Stomach (tissue), 9 donors: ENCODE measurements around the gene RSPO3. TPM values are rescaled to one million over a fixed set of nuclear protein-coding genes. Genes with fewer than 3 reads are reported as not detected.

Source experiments
- DNase-seq, 2 donors: peaks; one replicate each; pipeline versions ENCODE4 v3.0.0 to v3.0.0-alpha.2; 2013 to 2019
- H3K27ac ChIP-seq, 5 donors: fragments of 200-600 bp in 4 of 5; sonication (generic) in 4 of 5; one replicate each; pipeline ENCODE4 v1.5.1; 2013 to 2019; ENCODE audit warnings: mild to moderate bottlenecking in 1 of 5, moderate library complexity in 1 of 5
- H3K27me3 ChIP-seq, 3 donors: fragments of 200-600 bp; sonication (generic); one replicate each; pipeline ENCODE4 v1.5.1; 2017 to 2019; ENCODE audit warnings: mixed run types in 1 of 3
- H3K36me3 ChIP-seq, 4 donors: fragments of 200-600 bp; sonication (generic); 1 replicate in 3 of 4; 2 replicates in 1 of 4; pipeline ENCODE4 v1.5.1; 2016 to 2019
- H3K4me1 ChIP-seq, 4 donors: fragments of 200-600 bp; sonication (generic); one replicate each; pipeline ENCODE4 v1.5.1; 2016 to 2019
- H3K4me3 ChIP-seq, 4 donors: fragments of 200-600 bp; sonication (generic) in 3 of 4; one replicate each; pipeline ENCODE4 v1.5.1; 2016 to 2019; ENCODE audit warnings: mild to moderate bottlenecking in 1 of 4
- H3K9me3 ChIP-seq, 4 donors: fragments of 200-600 bp; sonication (generic); one replicate each; pipeline ENCODE4 v1.5.1; 2016 to 2019
- EP300 ChIP-seq: sonication (generic); formaldehyde crosslinking; IDR thresholded peaks from one replicate; pipeline ENCODE4 v1.6.1; 2017; ENCODE audit warnings: antibody characterized with exemption
- POLR2A ChIP-seq, 4 donors: fragments of 450-650 bp; IDR thresholded peaks; one replicate each; pipeline ENCODE4 v1.6.1; 2016; ENCODE audit warnings: antibody characterized with exemption in 4 of 4, control low read depth in 2 of 4, mild to moderate bottlenecking in 1 of 4, moderate library complexity in 1 of 4
- POLR2AphosphoS5 ChIP-seq, 3 donors: sonication (generic); formaldehyde crosslinking; IDR thresholded peaks; one replicate each; pipeline ENCODE4 v1.6.1; 2016; ENCODE audit warnings: antibody characterized with exemption in 3 of 3
- WGBS, 5 donors: extraction: QIAGEN DNeasy Blood & Tissue Kit in 3 of 5; methylation state at CpG; one replicate each; pipeline versions ENCODE4 v1.1.5 to v1.1.7; 2013 to 2018; 5-methylcytosine and 5-hydroxymethylcytosine counted together
- intact Hi-C: fragments of 100-400 bp; cut with DNase I; formaldehyde crosslinking; loops from one replicate; pipeline ENCODE4 v1.15.1; 2023; ENCODE audit warnings: low total_unique reads
- polyA plus RNA-seq, 3 donors: library from polyadenylated mRNA; stranded (reverse); fragments of 200-250 nt; gene quantifications; one replicate each; pipeline ENCODE4 v1.2.3, GENCODE V29; 2013
- total RNA-seq, 5 donors: library from RNA; depleted of rRNA; stranded (reverse); fragments of >200 nt; gene quantifications; one replicate each; pipeline versions ENCODE4 v1.1.0 to v1.2.3, GENCODE V29; 2014 to 2016
- TF ChIP-seq, protein P1 (sequence below), 7 experiments: fragments of 450-650 bp in 4 of 7; fragments of 200-600 bp in 3 of 7; sonication (generic) in 3 of 7; IDR thresholded peaks; one replicate each; pipeline ENCODE4 v1.5.1; 2016 to 2019; ENCODE audit warnings: antibody characterized with exemption in 7 of 7, control low read depth in 2 of 7, mild to moderate bottlenecking in 1 of 7
- donor health status: healthy with polysubstance abuse.
- donor health status: Bipolar disorder and iron deficiency.
- donor health status: healthy.

RSPO3 gene
- total and polyA plus RNA-seq, 8 donors, result 2.0 to 59.5 (median 7.6) TPM

GRCh38 chr6:127134136-127134535 is 15.7 kb downstream of the RSPO3 start:
- 58 to 76% (median 70%) methylated on average over 1 of the region's 1 CpG for WGBS, 5 donors
- TF ChIP-seq, protein P1, sequence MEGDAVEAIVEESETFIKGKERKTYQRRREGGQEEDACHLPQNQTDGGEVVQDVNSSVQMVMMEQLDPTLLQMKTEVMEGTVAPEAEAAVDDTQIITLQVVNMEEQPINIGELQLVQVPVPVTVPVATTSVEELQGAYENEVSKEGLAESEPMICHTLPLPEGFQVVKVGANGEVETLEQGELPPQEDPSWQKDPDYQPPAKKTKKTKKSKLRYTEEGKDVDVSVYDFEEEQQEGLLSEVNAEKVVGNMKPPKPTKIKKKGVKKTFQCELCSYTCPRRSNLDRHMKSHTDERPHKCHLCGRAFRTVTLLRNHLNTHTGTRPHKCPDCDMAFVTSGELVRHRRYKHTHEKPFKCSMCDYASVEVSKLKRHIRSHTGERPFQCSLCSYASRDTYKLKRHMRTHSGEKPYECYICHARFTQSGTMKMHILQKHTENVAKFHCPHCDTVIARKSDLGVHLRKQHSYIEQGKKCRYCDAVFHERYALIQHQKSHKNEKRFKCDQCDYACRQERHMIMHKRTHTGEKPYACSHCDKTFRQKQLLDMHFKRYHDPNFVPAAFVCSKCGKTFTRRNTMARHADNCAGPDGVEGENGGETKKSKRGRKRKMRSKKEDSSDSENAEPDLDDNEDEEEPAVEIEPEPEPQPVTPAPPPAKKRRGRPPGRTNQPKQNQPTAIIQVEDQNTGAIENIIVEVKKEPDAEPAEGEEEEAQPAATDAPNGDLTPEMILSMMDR (IDR thresholded peaks at IDR 0.05), result no peak
- no peak for TF ChIP-seq POLR2AphosphoS5 (IDR thresholded peaks at IDR 0.05)
- no peak for TF ChIP-seq EP300
- no peak for TF ChIP-seq POLR2A (IDR thresholded peaks at IDR 0.05)
- H3K36me3 ChIP-seq, result no peaks in the 10 kb centered on the region
- no peak overlapping the region for H3K4me3 ChIP-seq
- intact Hi-C loops, result no loop called here
- H3K4me1 ChIP-seq, result peaks cover 0 to 18% (median 5%) of the 10 kb centered on the region in 4 donors
- H3K27ac ChIP-seq, result no peak overlapping the region
- H3K27me3 ChIP-seq, result peaks cover 0 to 4% (median 0%) of the 10 kb centered on the region in 3 donors
- no peaks in the 10 kb centered on the region for H3K9me3 ChIP-seq
- no peak for DNase-seq

- intact Hi-C loops, result no loop called here
- H3K36me3 ChIP-seq, result no peaks in the 10 kb centered on the region
- DNase-seq, result no peak
- TF ChIP-seq POLR2AphosphoS5 (IDR thresholded peaks at IDR 0.05) (no peak), POLR2A (IDR thresholded peaks at IDR 0.05) (no peak), EP300 (no peak)
- TF ChIP-seq, protein P1 (IDR thresholded peaks at IDR 0.05), result no peak
- H3K9me3 ChIP-seq, result no peaks in the 10 kb centered on the region
- H3K4me3 ChIP-seq, result no peak overlapping the region
- no peak overlapping the region for H3K27ac ChIP-seq
- H3K4me1 ChIP-seq, result peaks cover 0 to 12% (median 4%) of the 10 kb centered on the region in 4 donors
- 67 to 78% (median 72%) methylated on average over 4 of the region's 4 CpGs for WGBS, 5 donors
- H3K27me3 ChIP-seq, result no peaks in the 10 kb centered on the region
These were observed 18.3 kb downstream of the RSPO3 start for GRCh38 chr6:127136786-127137185.

DNA sequence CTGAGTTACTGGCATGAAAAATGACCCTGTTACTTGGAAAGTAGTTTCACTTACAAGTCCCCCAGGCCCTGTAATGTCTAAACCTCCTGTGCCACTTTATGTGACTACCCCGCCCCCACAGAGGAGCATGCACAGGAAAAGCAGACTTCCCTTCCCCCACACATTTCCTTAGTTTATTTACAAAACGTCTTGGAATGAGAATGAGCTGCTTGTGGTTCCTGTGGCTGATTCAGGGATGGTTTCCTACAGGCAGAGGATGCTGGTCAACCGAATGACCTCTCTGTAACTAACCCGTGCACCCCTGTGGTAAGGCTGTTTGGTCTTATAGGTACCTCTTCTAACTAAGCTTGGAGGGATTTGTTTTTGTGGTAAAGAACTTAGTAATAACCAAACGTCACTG is 28.5 kb downstream of the RSPO3 start:
- H3K27ac ChIP-seq, result no peak overlapping the region
- no peaks in the 10 kb centered on the region for H3K9me3 ChIP-seq
- TF ChIP-seq, protein P1 (IDR thresholded peaks at IDR 0.05), result no peak
- no peak for TF ChIP-seq POLR2AphosphoS5 (IDR thresholded peaks at IDR 0.05)
- H3K27me3 ChIP-seq, result no peaks in the 10 kb centered on the region
- 11 to 27% (median 20%) methylated on average over 5 of the region's 5 CpGs for WGBS, 5 donors
- intact Hi-C loops, result no loop called here
- peaks cover 0 to 6% (median 0%) of the 10 kb centered on the region in 4 donors for H3K4me1 ChIP-seq
- peak in 1 of 2 donors; percentile 32 for DNase-seq
- H3K4me3 ChIP-seq, result no peak overlapping the region
- peaks cover 0 to 9% (median 0%) of the 10 kb centered on the region in 4 donors for H3K36me3 ChIP-seq

GRCh38 chr6:127147534-127147933 is 29.1 kb downstream of the RSPO3 start:
- peaks cover 0 to 6% (median 0%) of the 10 kb centered on the region in 4 donors for H3K4me1 ChIP-seq
- 73 to 76% (median 75%) methylated on average over 2 of the region's 2 CpGs for WGBS, 5 donors
- H3K9me3 ChIP-seq, result no peaks in the 10 kb centered on the region
- TF ChIP-seq POLR2A (IDR thresholded peaks at IDR 0.05), result no peak
- TF ChIP-seq POLR2AphosphoS5 (IDR thresholded peaks at IDR 0.05), result no peak
- H3K27ac ChIP-seq, result no peak overlapping the region
- no peak for DNase-seq
- no peak overlapping the region for H3K4me3 ChIP-seq
- intact Hi-C loops, result no loop called here
- peaks cover 0 to 9% (median 0%) of the 10 kb centered on the region in 4 donors for H3K36me3 ChIP-seq
- H3K27me3 ChIP-seq, result no peaks in the 10 kb centered on the region

DNA sequence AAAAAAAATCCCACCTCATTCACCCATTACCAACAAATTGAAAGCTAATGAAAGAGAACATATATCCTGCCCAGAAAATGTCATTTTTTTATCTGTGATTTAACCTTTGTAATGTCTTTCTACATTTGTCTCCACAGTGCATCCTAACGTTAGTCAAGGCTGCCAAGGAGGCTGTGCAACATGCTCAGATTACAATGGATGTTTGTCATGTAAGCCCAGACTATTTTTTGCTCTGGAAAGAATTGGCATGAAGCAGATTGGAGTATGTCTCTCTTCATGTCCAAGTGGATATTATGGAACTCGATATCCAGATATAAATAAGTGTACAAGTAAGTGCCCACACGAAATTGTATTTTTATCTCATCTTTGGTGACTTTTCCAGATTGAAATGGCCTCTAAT is 30.0 kb downstream of the RSPO3 start:
- no peak overlapping the region for H3K4me3 ChIP-seq
- H3K4me1 ChIP-seq, result peaks cover 0 to 6% (median 0%) of the 10 kb centered on the region in 4 donors
- no peak overlapping the region for H3K27ac ChIP-seq
- intact Hi-C loops, result no loop called here
- no peaks in the 10 kb centered on the region for H3K27me3 ChIP-seq
- H3K36me3 ChIP-seq, result peaks cover 0 to 9% (median 0%) of the 10 kb centered on the region in 4 donors
- DNase-seq, result peak in 1 of 2 donors; percentile 24
- TF ChIP-seq POLR2AphosphoS5 (IDR thresholded peaks at IDR 0.05) (no peak), POLR2A (IDR thresholded peaks at IDR 0.05) (no peak), EP300 (no peak)
- TF ChIP-seq, protein P1 (IDR thresholded peaks at IDR 0.05), result no peak
- H3K9me3 ChIP-seq, result no peaks in the 10 kb centered on the region
- WGBS, 5 donors, result 26 to 41% (median 32%) methylated on average over 3 of the region's 3 CpGs
